Breast epithelium (tissue), 4 donors: ENCODE data around the gene KANSL3. TPM values are rescaled to one million over a fixed set of nuclear protein-coding genes. Genes with fewer than 3 reads are reported as not detected.

ENCODE experiments used
- DNase-seq, 2 donors: peaks; one replicate each; pipeline ENCODE4 v3.0.0-alpha.2; 2019; ENCODE audit warnings: low spot score in 2 of 2
- H3K27ac ChIP-seq, 2 donors: fragments of 200-600 bp; sonication (generic) in 1 of 2; one replicate each; pipeline ENCODE4 v1.5.1; 2016 to 2019; ENCODE audit warnings: mild to moderate bottlenecking in 1 of 2
- H3K27me3 ChIP-seq, 2 donors: fragments of 200-600 bp; sonication (generic) in 1 of 2; one replicate each; pipeline versions ENCODE4 v1.5.1 to v1.6.0; 2017 to 2019; ENCODE audit warnings: control low read depth in 1 of 2, mild to moderate bottlenecking in 1 of 2
- H3K36me3 ChIP-seq: fragments of 200-600 bp; one replicate; pipeline ENCODE4 v1.5.1; 2019
- H3K4me1 ChIP-seq, 2 donors: fragments of 200-600 bp; sonication (generic); one replicate each; pipeline ENCODE4 v1.5.1; 2016 to 2019; ENCODE audit warnings: control low read depth in 1 of 2
- H3K4me3 ChIP-seq, 3 donors: fragments of 200-600 bp; sonication (generic); 1 replicate in 2 of 3; 2 replicates in 1 of 3; pipeline ENCODE4 v1.5.1; 2016 to 2019; ENCODE audit warnings: mild to moderate bottlenecking in 3 of 3, moderate library complexity in 2 of 3
- H3K9me3 ChIP-seq, 2 donors: fragments of 200-600 bp; sonication (generic) in 1 of 2; one replicate each; pipeline ENCODE4 v1.5.1; 2016 to 2019; ENCODE audit warnings: control low read depth in 1 of 2
- POLR2A ChIP-seq: fragments of 450-650 bp; IDR thresholded peaks from one replicate; pipeline ENCODE4 v1.6.1; 2016; ENCODE audit warnings: antibody characterized with exemption, mild to moderate bottlenecking, moderate library complexity
- POLR2AphosphoS5 ChIP-seq, 3 donors: sonication (generic); formaldehyde crosslinking; IDR thresholded peaks; one replicate each; pipeline ENCODE4 v1.6.1; 2017; ENCODE audit warnings: antibody characterized with exemption in 3 of 3
- intact Hi-C: fragments of 100-400 bp; cut with DNase I; formaldehyde crosslinking; loops from one replicate; pipeline ENCODE4 v1.15.1; 2023; ENCODE audit warnings: low total_unique reads
- total RNA-seq, 3 donors: library from RNA; depleted of rRNA; stranded (reverse); fragments of >200 nt; gene quantifications; one replicate each; pipeline ENCODE4 v1.1.0, GENCODE V29; 2016
- TF ChIP-seq, protein P1 (sequence below), 3 donors: fragments of 450-650 bp; IDR thresholded peaks; one replicate each; pipeline ENCODE4 v1.5.1; 2016 to 2017; ENCODE audit warnings: antibody characterized with exemption in 3 of 3, mild to moderate bottlenecking in 3 of 3, moderate library complexity in 3 of 3

KANSL3 gene
- total RNA-seq, 3 donors from 2014 or later, result 44.2 to 64.1 (median 53.1) TPM

DNA sequence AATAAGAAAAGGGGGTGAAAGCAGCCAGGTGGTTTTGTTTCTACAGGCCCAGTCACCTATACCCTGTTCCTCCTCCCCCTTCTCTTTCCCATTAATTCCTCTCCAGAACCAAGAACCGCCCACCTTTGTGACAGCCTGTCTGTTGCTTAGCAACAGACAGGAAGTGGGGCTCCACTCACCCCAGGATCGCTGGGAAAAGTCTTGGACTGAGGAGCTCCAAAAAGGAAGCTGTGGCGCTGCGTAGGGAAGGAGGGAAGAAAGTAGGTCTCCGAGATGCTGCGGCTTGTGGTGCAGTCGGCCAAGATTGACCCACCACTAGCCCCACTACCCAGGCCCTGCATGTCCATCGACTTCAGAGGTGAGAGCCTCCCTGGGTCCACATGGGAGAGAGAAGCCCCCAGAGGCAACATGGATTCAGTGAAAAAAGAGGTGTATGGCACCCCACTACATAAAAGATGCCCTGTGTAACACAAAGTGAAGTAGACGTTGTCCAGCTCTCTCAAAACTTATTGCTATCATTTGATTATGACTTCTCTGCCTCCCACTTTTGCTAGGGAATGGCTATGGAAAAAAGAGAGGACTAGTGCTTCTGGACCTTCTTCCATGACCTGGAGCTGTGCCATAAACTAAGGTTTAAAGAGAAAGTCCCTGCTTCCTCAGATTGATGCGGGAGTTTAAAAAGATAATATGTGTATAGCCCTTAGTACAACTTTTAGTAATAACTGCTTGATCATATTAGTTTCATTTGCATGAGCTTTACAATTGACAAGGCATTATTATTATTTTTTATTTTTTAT, 4.7 kb upstream of the KANSL3 start, which contains the start of gene FER1L5:
TSS of gene FER1L5 (plus strand) at position 201 of the 797 bp plus-strand sequence. CDS start at position 274, 73 bp downstream.
- Histone ChIP-seq H3K36me3 (no peaks in the 10 kb centered on the region), H3K4me1 (no peaks in the 10 kb centered on the region), H3K9me3 (no peaks in the 10 kb centered on the region), H3K27me3 (no peaks in the 10 kb centered on the region), H3K27ac (no peak within 1 kb of the TSS), H3K4me3 (peak within 1 kb of the TSS in 2 of 3 donors; percentile 28 to 51)
- intact Hi-C loops, result no loop called here
- DNase-seq, result no peak
- TF ChIP-seq, protein P1, sequence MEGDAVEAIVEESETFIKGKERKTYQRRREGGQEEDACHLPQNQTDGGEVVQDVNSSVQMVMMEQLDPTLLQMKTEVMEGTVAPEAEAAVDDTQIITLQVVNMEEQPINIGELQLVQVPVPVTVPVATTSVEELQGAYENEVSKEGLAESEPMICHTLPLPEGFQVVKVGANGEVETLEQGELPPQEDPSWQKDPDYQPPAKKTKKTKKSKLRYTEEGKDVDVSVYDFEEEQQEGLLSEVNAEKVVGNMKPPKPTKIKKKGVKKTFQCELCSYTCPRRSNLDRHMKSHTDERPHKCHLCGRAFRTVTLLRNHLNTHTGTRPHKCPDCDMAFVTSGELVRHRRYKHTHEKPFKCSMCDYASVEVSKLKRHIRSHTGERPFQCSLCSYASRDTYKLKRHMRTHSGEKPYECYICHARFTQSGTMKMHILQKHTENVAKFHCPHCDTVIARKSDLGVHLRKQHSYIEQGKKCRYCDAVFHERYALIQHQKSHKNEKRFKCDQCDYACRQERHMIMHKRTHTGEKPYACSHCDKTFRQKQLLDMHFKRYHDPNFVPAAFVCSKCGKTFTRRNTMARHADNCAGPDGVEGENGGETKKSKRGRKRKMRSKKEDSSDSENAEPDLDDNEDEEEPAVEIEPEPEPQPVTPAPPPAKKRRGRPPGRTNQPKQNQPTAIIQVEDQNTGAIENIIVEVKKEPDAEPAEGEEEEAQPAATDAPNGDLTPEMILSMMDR (IDR thresholded peaks at IDR 0.05), result no peak
- no peak for TF ChIP-seq POLR2AphosphoS5 (IDR thresholded peaks at IDR 0.05)
- no peak for TF ChIP-seq POLR2A

DNA sequence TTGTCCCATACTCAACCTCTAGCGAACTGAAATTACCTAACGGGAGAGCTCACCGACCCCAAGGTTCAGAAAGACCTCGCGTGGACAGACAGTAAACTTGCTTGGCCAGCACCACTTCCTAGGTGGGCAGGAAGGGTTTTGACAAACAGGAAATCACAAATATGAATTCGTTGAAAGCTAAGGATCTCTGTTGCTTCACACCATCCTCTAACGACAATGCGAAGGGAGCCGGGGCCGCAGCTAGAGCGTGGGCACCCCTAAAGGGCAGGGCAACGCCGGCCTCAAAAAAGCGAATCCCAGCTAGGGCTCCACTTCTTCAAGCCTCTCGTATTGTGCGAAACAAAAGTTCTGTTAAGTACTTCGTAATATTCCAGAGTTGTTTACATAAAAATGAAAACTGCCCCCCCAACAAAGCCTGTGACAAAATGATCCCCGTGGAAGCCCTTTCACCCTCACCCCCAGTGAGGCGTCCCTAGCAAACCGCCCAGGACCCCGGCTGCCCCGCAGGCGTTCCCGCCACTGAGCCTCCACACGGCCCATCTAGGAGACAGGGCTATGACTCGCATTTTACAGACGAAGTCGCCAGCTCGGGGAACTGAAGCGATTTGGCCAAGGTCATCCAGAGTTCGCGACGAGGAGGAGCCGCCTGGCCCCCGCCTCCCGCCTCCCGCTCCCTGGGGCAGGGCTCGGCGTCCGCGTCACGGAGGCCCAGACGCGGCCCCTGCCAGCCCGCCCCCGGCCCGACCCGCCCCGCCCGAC, 548 bp downstream of the KANSL3 start:
- peak; percentile 67 to 83 for DNase-seq
- Histone ChIP-seq H3K4me1 (peaks cover 0 to 20% of the 10 kb centered on the region in 2 donors), H3K27me3 (no peaks in the 10 kb centered on the region), H3K4me3 (peak overlapping the region; percentile 56 to 81 (median 74)), H3K27ac (peak overlapping the region; percentile 98 to 99), H3K36me3 (no peaks in the 10 kb centered on the region), H3K9me3 (no peaks in the 10 kb centered on the region)
- no peak for TF ChIP-seq POLR2A
- no peak for TF ChIP-seq POLR2AphosphoS5 (IDR thresholded peaks at IDR 0.05)
- TF ChIP-seq, protein P1 (IDR thresholded peaks at IDR 0.05), result no peak
- intact Hi-C loops, result no loop called here

DNA sequence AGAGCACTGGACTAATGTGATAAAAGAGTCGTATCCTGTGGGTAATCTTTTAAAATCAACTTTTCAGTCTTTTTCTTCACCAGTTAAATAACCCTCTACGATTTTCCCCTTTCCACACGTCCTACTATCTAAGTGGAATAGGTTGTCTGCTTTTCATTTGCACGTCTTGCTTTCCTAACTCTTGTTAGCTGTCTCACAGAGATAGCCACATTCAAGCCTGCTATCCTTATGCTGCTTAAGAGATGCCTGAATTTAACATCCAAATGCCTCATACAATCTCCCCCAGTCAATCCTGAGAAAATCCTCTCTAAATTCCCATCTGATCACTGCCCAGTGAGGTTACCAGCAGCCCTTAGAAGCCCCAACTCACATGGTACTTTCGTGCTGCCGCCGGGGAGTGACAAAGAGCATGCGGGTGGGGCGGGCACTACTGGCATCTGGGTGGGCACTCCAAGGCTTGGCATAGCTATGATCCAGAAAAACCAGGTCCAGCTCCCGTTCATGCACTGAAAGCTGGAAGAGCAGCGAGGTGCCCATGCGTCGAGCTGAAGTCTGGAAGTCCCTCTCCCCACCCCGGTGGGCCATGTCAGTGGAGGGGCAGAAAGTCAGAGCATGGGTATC, 1.5 kb downstream of the KANSL3 start:
- DNase-seq, result no peak
- Histone ChIP-seq H3K9me3 (no peaks in the 10 kb centered on the region), H3K4me3 (peak overlapping the region; percentile 56 to 81 (median 74)), H3K4me1 (peaks cover 0 to 20% of the 10 kb centered on the region in 2 donors), H3K27ac (peak overlapping the region; percentile 28 to 99), H3K36me3 (no peaks in the 10 kb centered on the region), H3K27me3 (no peaks in the 10 kb centered on the region)
- TF ChIP-seq, protein P1 (IDR thresholded peaks at IDR 0.05), result no peak
- TF ChIP-seq POLR2A (no peak), POLR2AphosphoS5 (IDR thresholded peaks at IDR 0.05) (no peak)
- intact Hi-C loops, result no loop called here

DNA sequence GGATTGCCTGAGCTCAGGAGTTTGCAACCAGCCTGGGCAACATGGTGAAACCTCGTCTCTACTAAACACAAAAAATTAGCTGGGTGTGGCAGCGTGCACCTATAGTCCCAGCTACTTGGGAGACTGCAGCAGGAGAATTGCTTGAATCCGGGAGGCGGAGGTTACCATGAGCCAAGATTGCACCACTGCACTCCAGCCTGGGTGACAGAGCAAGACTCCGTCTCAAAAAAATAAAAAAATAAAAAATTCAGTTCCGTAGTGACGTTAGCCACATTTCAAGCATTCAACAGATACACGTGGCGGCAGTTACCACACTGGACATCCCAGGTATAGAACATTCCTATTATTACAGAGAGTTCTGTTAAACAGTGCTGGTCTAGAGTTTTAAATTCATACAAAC, 4.5 kb downstream of the KANSL3 start:
- H3K36me3 ChIP-seq, result no peaks in the 10 kb centered on the region
- no peak for TF ChIP-seq POLR2A
- H3K4me3 ChIP-seq, result no peak overlapping the region
- DNase-seq, result no peak
- no peaks in the 10 kb centered on the region for H3K9me3 ChIP-seq
- intact Hi-C loops, result no loop called here
- no peak overlapping the region for H3K27ac ChIP-seq
- H3K27me3 ChIP-seq, result no peaks in the 10 kb centered on the region
- H3K4me1 ChIP-seq, result peaks cover 0 to 20% of the 10 kb centered on the region in 2 donors

DNA sequence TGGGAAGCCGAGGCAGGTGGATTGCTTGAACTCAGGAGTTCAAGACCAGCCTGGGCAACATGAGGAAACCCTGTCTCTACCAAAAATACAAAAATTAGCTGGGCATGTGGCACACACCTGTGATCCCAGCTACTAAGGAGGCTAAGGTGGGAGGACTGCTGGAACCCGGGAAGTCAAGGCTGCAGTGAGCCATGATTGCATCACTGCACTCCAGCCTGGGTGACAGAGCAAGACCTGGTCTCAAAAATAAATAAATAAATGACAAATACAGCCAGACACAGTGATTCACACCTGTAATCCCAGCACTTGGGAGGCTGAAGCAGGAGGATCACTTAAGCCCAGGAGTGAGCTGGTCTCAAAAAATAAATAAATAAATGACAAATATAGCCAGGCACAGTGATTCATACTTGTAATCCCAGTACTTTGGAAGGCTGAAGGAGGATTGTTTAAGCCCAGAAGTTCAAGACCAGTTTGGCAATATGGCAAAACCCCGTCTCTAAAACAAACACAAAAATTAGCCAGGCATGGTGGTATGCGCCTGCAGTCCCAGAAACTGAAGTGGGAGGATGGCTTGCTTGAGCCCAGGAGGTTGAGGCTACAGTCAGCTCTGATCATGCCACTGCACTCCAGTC, 6.2 kb downstream of the KANSL3 start:
- H3K4me3 ChIP-seq, result no peak overlapping the region
- no peaks in the 10 kb centered on the region for H3K27me3 ChIP-seq
- intact Hi-C loops, result no loop called here
- no peak for TF ChIP-seq POLR2AphosphoS5 (IDR thresholded peaks at IDR 0.05)
- TF ChIP-seq POLR2A, result no peak
- TF ChIP-seq, protein P1 (IDR thresholded peaks at IDR 0.05), result no peak
- no peak for DNase-seq
- H3K9me3 ChIP-seq, result no peaks in the 10 kb centered on the region
- no peak overlapping the region for H3K27ac ChIP-seq
- peaks cover 0 to 18% of the 10 kb centered on the region in 2 donors for H3K4me1 ChIP-seq
- no peaks in the 10 kb centered on the region for H3K36me3 ChIP-seq
